ENCODE measurements around the gene GRID2. TPM values are rescaled to one million over a fixed set of nuclear protein-coding genes. Genes with fewer than 3 reads are reported as not detected.
A peak's percentile ranks its signal among the peaks of the same experiment; 100 is the strongest.

Gene GRID2
- polyA plus RNA-seq, 1 donor: 0.57 TPM

DNA sequence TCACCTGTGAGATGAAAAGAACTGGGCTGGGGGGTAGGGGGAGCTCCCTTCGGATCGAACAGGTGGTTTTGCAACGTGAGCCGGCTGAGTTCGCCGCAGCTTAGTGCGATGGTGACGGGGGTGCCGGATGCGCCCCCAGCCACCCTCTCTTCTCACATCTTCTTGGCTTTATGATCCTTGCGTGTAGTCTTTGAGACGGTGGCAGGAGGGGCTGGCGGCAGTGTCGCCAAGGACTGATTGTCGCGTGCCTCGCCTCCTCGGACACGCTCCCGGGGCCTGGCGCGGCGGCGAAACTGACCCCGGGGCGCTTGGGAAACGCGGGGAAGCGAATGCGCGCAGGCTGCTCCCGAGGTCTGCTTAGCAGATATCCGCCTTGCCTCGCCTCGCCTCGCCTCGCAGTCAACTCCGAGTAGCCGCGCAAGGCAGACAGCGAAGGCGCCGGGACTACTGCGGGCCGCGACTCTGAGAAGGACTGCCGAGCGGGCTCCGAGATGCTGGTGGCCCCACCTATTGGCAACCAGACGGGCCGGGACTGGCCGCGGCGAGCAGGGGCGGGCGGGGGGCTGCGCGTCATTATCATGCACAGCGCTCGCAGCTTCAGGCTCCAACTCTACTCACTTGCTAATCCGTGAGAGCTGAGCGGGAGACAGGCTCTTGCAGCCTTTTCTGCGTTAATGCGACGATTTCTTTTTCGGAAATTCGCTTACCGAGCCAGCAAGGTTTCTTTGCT, 1.5 kb downstream of the GRID2 start:
- no peaks in the 10 kb centered on the region for H3K36me3 ChIP-seq (ENCODE audit: control insufficient read depth, insufficient read depth, low read length)
- H3K27ac ChIP-seq (ENCODE audit: low read length): no peak overlapping the region
- H3K9me3 ChIP-seq (ENCODE audit: control insufficient read depth, low read depth, low read length): peaks cover 5% of the 10 kb centered on the region
- H3K4me3 ChIP-seq (ENCODE audit: low read length): peak overlapping the region; percentile 40
- peaks cover 50% of the 10 kb centered on the region for H3K27me3 ChIP-seq (ENCODE audit: control insufficient read depth, insufficient read depth, low read length)
- peaks cover 13% of the 10 kb centered on the region for H3K4me1 ChIP-seq (ENCODE audit: control insufficient read depth, insufficient read depth, low read length)
- WGBS (ENCODE audit: insufficient coverage, low lambda C conversion rate): no CpG with 5 or more reads among the region's 68 CpGs
- DNase-seq: peak in 1 of 2 donors; percentile 64

DNA sequence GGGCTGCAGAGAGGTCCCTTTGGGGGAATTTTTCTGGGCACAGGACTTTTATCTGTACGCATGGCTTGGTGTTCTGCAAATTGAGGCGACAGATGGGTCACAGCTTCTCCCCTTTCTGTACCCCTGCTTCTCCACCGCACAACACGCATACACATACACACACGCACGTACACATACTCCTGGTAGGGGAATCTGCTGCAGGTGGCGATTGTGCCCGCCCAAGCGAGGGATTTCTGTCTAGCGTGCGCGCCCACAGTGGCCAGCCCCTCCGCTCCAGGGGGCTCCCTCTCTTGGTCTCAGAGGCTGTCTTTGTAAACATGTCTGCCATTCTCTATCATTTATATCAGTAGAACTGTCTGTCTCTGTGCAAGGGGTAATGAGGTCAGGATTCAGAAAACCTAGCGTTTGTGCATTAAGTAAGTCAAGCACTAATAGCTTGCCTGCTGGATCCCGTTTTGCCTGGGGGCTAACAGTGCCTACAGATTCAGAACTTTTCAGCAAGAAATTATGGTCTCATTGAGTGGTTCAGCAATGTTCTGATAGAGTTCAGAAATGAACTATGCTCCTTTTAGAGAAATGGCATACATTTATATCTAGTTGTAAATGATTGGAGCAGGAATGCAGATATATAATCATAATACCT, 2.2 kb downstream of the GRID2 start:
- WGBS (ENCODE audit: insufficient coverage, low lambda C conversion rate): 0% methylated on average over 1 of the region's 15 CpGs
- Histone ChIP-seq H3K27me3 (ENCODE audit: control insufficient read depth, insufficient read depth, low read length) (peaks cover 48% of the 10 kb centered on the region), H3K27ac (ENCODE audit: low read length) (no peak overlapping the region), H3K9me3 (ENCODE audit: control insufficient read depth, low read depth, low read length) (peaks cover 5% of the 10 kb centered on the region), H3K4me1 (ENCODE audit: control insufficient read depth, insufficient read depth, low read length) (peaks cover 13% of the 10 kb centered on the region), H3K36me3 (ENCODE audit: control insufficient read depth, insufficient read depth, low read length) (no peaks in the 10 kb centered on the region), H3K4me3 (ENCODE audit: low read length) (peak overlapping the region; percentile 40)
- peak in 1 of 2 donors; percentile 24 for DNase-seq

DNA sequence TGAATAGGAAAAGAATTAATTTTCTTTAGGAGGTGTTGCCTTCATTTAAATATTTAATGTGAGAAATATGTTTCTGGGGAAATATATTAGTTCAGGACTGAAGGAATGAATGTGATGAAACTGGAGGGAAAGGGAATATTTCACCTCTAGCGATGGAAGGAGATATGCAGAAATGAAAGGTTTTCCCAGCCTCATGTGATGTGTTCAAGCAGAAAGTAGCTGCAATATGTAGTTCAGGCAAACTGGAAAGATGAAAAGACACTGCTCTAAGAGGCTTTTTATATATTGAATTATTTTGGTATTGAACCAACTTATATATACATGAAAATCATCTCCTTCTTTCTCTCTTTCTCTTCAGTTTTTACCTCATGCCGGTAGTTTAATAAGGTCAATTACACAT, 3.4 kb downstream of the GRID2 start:
- Histone ChIP-seq H3K27ac (ENCODE audit: low read length) (no peak overlapping the region), H3K9me3 (ENCODE audit: control insufficient read depth, low read depth, low read length) (peaks cover 5% of the 10 kb centered on the region), H3K4me1 (ENCODE audit: control insufficient read depth, insufficient read depth, low read length) (peaks cover 13% of the 10 kb centered on the region), H3K27me3 (ENCODE audit: control insufficient read depth, insufficient read depth, low read length) (peaks cover 49% of the 10 kb centered on the region), H3K4me3 (ENCODE audit: low read length) (no peak overlapping the region), H3K36me3 (ENCODE audit: control insufficient read depth, insufficient read depth, low read length) (no peaks in the 10 kb centered on the region)
- WGBS (ENCODE audit: insufficient coverage, low lambda C conversion rate): 92% methylated on average over 2 of the region's 2 CpGs
- DNase-seq: no peak

DNA sequence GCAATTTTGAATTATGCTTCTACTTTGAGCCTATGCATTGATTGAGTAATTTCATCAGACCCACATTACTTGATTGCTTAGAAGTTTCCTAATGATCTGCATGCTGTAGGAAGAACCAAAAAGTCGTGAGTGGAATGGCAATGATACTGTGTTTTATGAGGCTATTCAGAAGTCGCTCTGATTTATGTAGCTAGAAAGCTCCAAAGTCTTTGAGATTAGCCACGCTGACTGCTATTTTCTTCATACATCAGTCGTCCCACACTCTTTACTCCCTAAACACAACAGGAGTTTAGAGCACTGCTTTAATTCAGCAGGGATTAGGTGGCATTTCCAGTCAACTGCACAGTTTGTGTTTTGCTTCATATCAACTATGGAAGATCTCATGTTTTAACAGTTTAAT, 4.1 kb downstream of the GRID2 start:
- WGBS (ENCODE audit: insufficient coverage, low lambda C conversion rate): no CpG with 5 or more reads among the region's 4 CpGs

DNA sequence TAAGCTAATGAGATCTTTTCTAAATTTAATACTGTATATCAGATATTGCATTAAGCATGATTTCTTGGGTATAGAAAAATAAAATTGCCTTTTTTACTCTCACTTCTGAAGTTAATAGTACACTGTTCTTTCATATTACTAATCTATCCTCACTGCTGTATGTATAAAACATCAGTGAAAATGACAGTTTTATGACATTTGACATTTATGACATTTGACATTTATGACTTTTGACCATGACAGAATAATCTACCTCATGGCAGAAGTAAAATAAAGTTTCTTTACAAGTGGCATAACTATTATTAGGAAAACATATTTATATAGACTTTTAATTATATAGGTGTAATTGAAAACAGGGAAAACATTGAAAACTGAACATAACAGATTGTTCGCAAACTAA, 13.3 kb downstream of the GRID2 start:
- 100% methylated on average over 1 of the region's 1 CpG for WGBS (ENCODE audit: insufficient coverage, low lambda C conversion rate)
- H3K27ac ChIP-seq (ENCODE audit: low read length): no peak overlapping the region
- H3K27me3 ChIP-seq (ENCODE audit: control insufficient read depth, insufficient read depth, low read length): no peaks in the 10 kb centered on the region
- no peak overlapping the region for H3K4me3 ChIP-seq (ENCODE audit: low read length)
- no peaks in the 10 kb centered on the region for H3K36me3 ChIP-seq (ENCODE audit: control insufficient read depth, insufficient read depth, low read length)
- DNase-seq: no peak
- no peaks in the 10 kb centered on the region for H3K9me3 ChIP-seq (ENCODE audit: control insufficient read depth, low read depth, low read length)
- no peaks in the 10 kb centered on the region for H3K4me1 ChIP-seq (ENCODE audit: control insufficient read depth, insufficient read depth, low read length)

More for the DNA sequence above, 4.1 kb downstream of the GRID2 start:
- peaks cover 13% of the 10 kb centered on the region for H3K4me1 ChIP-seq (ENCODE audit: control insufficient read depth, insufficient read depth, low read length)
- peak in 1 of 2 donors; percentile 11 for DNase-seq
- H3K4me3 ChIP-seq (ENCODE audit: low read length): no peak overlapping the region
- peaks cover 5% of the 10 kb centered on the region for H3K9me3 ChIP-seq (ENCODE audit: control insufficient read depth, low read depth, low read length)
- H3K27me3 ChIP-seq (ENCODE audit: control insufficient read depth, insufficient read depth, low read length): peaks cover 42% of the 10 kb centered on the region
- no peaks in the 10 kb centered on the region for H3K36me3 ChIP-seq (ENCODE audit: control insufficient read depth, insufficient read depth, low read length)
- H3K27ac ChIP-seq (ENCODE audit: low read length): no peak overlapping the region

DNA sequence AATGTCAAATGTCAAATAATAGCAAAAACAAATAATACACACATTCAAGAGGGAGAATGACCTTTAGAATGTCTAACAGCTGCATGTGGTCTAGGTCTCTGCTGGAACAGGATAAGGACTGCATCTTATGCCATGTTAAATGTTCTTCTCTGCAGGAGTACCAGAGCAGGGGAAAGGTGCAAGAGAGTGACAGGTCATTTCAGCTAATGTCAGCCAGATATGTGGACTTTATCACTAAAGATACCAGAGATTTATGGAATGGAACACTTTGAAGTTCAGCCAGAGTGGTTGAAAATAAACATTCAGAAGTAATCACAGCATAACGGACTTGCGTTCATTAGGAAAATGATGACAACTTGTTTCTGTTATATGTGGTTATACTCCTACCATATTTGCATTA, 24.3 kb downstream of the GRID2 start:
- Histone ChIP-seq H3K27ac (ENCODE audit: low read length) (no peak overlapping the region), H3K4me3 (ENCODE audit: low read length) (no peak overlapping the region), H3K36me3 (ENCODE audit: control insufficient read depth, insufficient read depth, low read length) (no peaks in the 10 kb centered on the region), H3K9me3 (ENCODE audit: control insufficient read depth, low read depth, low read length) (no peaks in the 10 kb centered on the region), H3K27me3 (ENCODE audit: control insufficient read depth, insufficient read depth, low read length) (no peaks in the 10 kb centered on the region), H3K4me1 (ENCODE audit: control insufficient read depth, insufficient read depth, low read length) (no peaks in the 10 kb centered on the region)
- 20% methylated on average over 2 of the region's 2 CpGs for WGBS (ENCODE audit: insufficient coverage, low lambda C conversion rate)
- DNase-seq: no peak

DNA sequence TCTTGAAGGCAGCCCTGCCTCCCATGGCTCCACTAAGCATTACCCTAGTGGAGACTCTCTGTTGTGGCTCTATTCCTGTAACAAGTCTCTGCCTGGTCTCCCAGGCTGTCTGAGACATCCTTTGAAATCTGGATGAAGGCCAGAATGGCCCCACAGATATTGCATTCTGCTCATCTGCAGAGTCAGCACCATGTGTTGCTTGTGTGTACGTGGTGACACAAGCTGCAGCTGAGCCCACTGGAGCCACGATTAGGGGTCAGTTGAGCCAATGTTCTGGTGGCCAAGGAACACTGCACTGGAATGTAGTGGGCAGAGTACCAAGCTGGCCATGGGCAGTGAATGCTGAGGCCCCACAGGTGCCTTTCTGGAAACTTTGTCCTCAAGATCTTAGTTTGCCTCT, 29.2 kb downstream of the GRID2 start:
- Histone ChIP-seq H3K36me3 (ENCODE audit: control insufficient read depth, insufficient read depth, low read length) (no peaks in the 10 kb centered on the region), H3K4me1 (ENCODE audit: control insufficient read depth, insufficient read depth, low read length) (no peaks in the 10 kb centered on the region), H3K27ac (ENCODE audit: low read length) (no peak overlapping the region), H3K27me3 (ENCODE audit: control insufficient read depth, insufficient read depth, low read length) (no peaks in the 10 kb centered on the region), H3K9me3 (ENCODE audit: control insufficient read depth, low read depth, low read length) (no peaks in the 10 kb centered on the region), H3K4me3 (ENCODE audit: low read length) (no peak overlapping the region)
- WGBS (ENCODE audit: insufficient coverage, low lambda C conversion rate): no CpG with 5 or more reads among the region's 2 CpGs
- DNase-seq: no peak

DNA sequence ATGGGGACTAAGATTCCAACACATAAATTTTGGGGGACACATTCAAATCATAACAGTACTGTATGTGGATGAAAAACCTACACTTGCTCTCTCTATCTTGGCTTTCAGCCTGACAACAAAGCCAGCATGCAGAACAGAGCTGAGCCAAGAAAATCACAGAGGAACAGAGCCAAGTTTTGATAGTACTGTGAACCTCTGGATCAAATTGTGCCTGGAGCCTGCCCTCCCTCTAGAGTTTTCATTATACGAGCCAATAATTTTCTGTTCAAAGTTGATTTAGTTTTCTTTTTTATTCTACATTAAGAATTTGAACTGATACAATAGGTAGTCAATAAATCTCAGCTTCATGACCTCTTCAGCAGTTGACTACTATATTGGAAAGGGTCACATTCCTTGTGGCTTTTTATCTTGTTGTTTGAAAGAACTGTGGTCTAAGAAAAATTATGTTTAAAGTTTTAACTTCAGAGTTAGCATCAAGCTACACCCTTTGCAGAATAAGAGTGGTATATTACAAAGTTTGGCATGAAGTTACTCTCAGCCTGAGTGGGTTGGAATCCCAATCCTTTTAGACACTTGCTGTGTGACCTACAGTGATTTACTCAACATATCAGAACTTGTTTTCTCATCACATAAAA, 31.1 kb downstream of the GRID2 start:
- peak in 1 of 2 donors; percentile 3 for DNase-seq
- Histone ChIP-seq H3K4me1 (ENCODE audit: control insufficient read depth, insufficient read depth, low read length) (no peaks in the 10 kb centered on the region), H3K27me3 (ENCODE audit: control insufficient read depth, insufficient read depth, low read length) (no peaks in the 10 kb centered on the region), H3K36me3 (ENCODE audit: control insufficient read depth, insufficient read depth, low read length) (no peaks in the 10 kb centered on the region), H3K4me3 (ENCODE audit: low read length) (no peak overlapping the region), H3K27ac (ENCODE audit: low read length) (no peak overlapping the region), H3K9me3 (ENCODE audit: control insufficient read depth, low read depth, low read length) (no peaks in the 10 kb centered on the region)
- WGBS (ENCODE audit: insufficient coverage, low lambda C conversion rate): no CpG with 5 or more reads among the region's 1 CpG

DNA sequence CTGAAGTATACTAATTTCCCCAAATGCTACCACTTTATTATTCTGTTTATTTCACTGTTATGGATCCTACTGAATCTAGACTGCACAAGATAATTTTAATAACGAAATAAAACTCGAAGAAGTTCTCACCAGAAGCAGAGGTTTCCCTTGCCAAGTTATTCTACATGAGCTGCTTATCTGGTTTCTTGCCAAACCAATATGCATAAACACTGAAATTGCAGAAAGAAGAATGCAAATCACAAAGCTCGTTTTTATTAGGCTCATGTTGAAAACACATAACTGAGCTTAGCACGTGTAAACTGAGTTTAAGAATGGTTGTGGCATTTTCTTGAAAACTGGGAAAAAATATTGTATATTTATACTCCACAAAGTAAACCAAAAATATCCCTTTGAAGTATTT, 35.9 kb downstream of the GRID2 start:
- WGBS (ENCODE audit: insufficient coverage, low lambda C conversion rate): 86% methylated on average over 2 of the region's 4 CpGs
- DNase-seq: no peak
- H3K4me1 ChIP-seq (ENCODE audit: control insufficient read depth, insufficient read depth, low read length): no peaks in the 10 kb centered on the region

DNA sequence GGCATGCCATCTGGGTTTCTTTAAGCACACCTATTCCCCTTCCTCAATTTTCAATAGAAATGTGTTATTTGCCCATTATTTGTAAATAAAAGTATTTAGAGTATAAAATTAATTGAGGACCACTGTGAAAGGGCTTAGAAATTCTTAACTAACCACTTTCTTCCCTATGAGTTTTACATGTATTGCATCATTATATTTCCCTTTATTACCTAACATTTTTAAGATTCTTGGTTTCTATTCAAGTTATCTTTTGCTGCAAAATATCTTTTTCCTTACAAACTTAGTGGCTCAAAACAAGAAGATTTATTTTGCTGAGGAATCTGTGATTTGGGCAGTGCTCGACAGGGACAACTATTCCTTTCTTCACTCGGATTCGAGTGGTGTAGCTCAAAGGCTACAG, 40.5 kb downstream of the GRID2 start:
- H3K27me3 ChIP-seq (ENCODE audit: control insufficient read depth, insufficient read depth, low read length): no peaks in the 10 kb centered on the region
- no peaks in the 10 kb centered on the region for H3K9me3 ChIP-seq (ENCODE audit: control insufficient read depth, low read depth, low read length)
- no peaks in the 10 kb centered on the region for H3K4me1 ChIP-seq (ENCODE audit: control insufficient read depth, insufficient read depth, low read length)
- no peak for DNase-seq
- H3K4me3 ChIP-seq (ENCODE audit: low read length): no peak overlapping the region
- H3K27ac ChIP-seq (ENCODE audit: low read length): no peak overlapping the region
- no CpG with 5 or more reads among the region's 3 CpGs for WGBS (ENCODE audit: insufficient coverage, low lambda C conversion rate)
- no peaks in the 10 kb centered on the region for H3K36me3 ChIP-seq (ENCODE audit: control insufficient read depth, insufficient read depth, low read length)

More for the DNA sequence above, 35.9 kb downstream of the GRID2 start:
- no peak overlapping the region for H3K27ac ChIP-seq (ENCODE audit: low read length)
- no peaks in the 10 kb centered on the region for H3K9me3 ChIP-seq (ENCODE audit: control insufficient read depth, low read depth, low read length)
- H3K27me3 ChIP-seq (ENCODE audit: control insufficient read depth, insufficient read depth, low read length): no peaks in the 10 kb centered on the region
- no peak overlapping the region for H3K4me3 ChIP-seq (ENCODE audit: low read length)
- no peaks in the 10 kb centered on the region for H3K36me3 ChIP-seq (ENCODE audit: control insufficient read depth, insufficient read depth, low read length)

Measured in large intestine (tissue), 3 donors.